Left ventricle myocardium inferior (tissue), 1 donor: ENCODE data around the gene AGPAT2. TPM values are rescaled to one million over a fixed set of nuclear protein-coding genes. Genes with fewer than 3 reads are reported as not detected.
A peak's percentile ranks its signal among the peaks of the same experiment; 100 is the strongest.

Experiments used
- DNase-seq: peaks from one replicate; pipeline ENCODE4 v3.0.0-alpha.2; 2020
- H3K27ac ChIP-seq: fragments of 200-600 bp; replicated peaks from 2 replicates; pipeline ENCODE4 v1.8.0; 2021
- H3K27me3 ChIP-seq: fragments of 200-600 bp; 2 replicates; pipeline ENCODE4 v1.8.0; 2021; ENCODE audit warnings: low read depth
- H3K36me3 ChIP-seq: fragments of 200-600 bp; 2 replicates; pipeline ENCODE4 v1.8.0; 2021
- H3K4me1 ChIP-seq: fragments of 200-600 bp; 2 replicates; pipeline ENCODE4 v1.8.0; 2021
- H3K4me3 ChIP-seq: fragments of 200-600 bp; 2 replicates; pipeline ENCODE4 v1.8.0; 2021; ENCODE audit warnings: mild to moderate bottlenecking, moderate library complexity
- H3K9me3 ChIP-seq: fragments of 200-600 bp; replicated peaks from 2 replicates; pipeline ENCODE4 v1.8.0; 2021
- intact Hi-C: fragments of 100-400 bp; cut with micrococcal nuclease; formaldehyde crosslinking; loops from one replicate; pipeline ENCODE4 v1.11.0; 2022
- microRNA-seq: library from miRNA; unstranded; fragments of <30 nt; microRNA quantifications from one replicate; pipeline ENCODE4 v1.2.0, GENCODE V29; 2020
- total RNA-seq: library from RNA; stranded (reverse); fragmentation: NEBNext Ultra II Directional; extraction: Animal tissue kit (Norgen Biotek cat#: 25700); gene quantifications from one replicate; pipeline ENCODE4 v1.2.1, GENCODE V29; 2021
- TF ChIP-seq, protein P1 (sequence below): fragments of 200-600 bp; IDR thresholded peaks from 2 replicates; pipeline ENCODE4 v1.8.0; 2021; ENCODE audit warnings: antibody characterized with exemption, mild to moderate bottlenecking, borderline replicate concordance
- donor health status: DM: no; HTN: yes; CAD: no; lungs with severe emphysema.

AGPAT2 gene
- total RNA-seq, 1 donor from 2014 or later: 48.8 TPM

DNA sequence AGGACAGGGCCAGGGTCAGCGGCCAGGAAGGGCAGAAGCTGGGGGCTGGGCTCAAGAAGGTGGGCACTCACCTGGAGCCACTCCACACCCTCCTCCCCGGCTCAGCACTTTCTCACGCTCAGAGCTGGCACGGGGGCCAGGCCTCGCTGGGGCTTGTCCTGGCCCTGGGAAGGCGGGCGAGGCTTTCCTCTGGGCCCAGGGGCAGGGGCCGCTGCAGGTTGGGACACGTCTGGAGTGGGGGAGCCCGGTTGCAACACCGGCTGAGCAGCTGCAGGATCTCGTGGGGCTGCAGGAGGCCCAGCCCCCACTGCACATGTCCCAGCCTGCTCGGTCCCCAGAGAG is 63.4 kb downstream of the AGPAT2 start:
- Histone ChIP-seq H3K4me1 (peaks cover 46% of the 10 kb centered on the region), H3K4me3 (no peak overlapping the region), H3K27ac (peak overlapping the region; percentile 77), H3K9me3 (no peaks in the 10 kb centered on the region), H3K27me3 (no peaks in the 10 kb centered on the region), H3K36me3 (no peaks in the 10 kb centered on the region)
- intact Hi-C loops: no loop called here
- TF ChIP-seq, protein P1, sequence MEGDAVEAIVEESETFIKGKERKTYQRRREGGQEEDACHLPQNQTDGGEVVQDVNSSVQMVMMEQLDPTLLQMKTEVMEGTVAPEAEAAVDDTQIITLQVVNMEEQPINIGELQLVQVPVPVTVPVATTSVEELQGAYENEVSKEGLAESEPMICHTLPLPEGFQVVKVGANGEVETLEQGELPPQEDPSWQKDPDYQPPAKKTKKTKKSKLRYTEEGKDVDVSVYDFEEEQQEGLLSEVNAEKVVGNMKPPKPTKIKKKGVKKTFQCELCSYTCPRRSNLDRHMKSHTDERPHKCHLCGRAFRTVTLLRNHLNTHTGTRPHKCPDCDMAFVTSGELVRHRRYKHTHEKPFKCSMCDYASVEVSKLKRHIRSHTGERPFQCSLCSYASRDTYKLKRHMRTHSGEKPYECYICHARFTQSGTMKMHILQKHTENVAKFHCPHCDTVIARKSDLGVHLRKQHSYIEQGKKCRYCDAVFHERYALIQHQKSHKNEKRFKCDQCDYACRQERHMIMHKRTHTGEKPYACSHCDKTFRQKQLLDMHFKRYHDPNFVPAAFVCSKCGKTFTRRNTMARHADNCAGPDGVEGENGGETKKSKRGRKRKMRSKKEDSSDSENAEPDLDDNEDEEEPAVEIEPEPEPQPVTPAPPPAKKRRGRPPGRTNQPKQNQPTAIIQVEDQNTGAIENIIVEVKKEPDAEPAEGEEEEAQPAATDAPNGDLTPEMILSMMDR: no peak
- no peak for DNase-seq

Small RNAs within 50 kb of the gene (microRNA-seq; reads per million reads assigned to microRNA genes)
- 275,789 reads per million, percentile 100 among the genes with 10 or more reads in this experiment for gene MIR126

Other genes starting within 250 kb of the AGPAT2 start
- gene INPP5E, start 247.6 kb downstream of the AGPAT2 start, total RNA-seq: 10.6 TPM
- 23.4 TPM for gene SEC16A, start 204.4 kb downstream of the AGPAT2 start, total RNA-seq
- 17.6 TPM for gene NOTCH1, start 141.4 kb downstream of the AGPAT2 start, total RNA-seq
- 81.5 TPM for gene EGFL7, start 24.5 kb downstream of the AGPAT2 start, total RNA-seq
- 21.4 TPM for gene DIPK1B, start 25.1 kb upstream of the AGPAT2 start, total RNA-seq
- 9.6 TPM for gene LCN10, start 55.5 kb upstream of the AGPAT2 start, total RNA-seq
- 14.6 TPM for gene LCN6, start 61.1 kb upstream of the AGPAT2 start, total RNA-seq
- not detected for gene LCN8, start 70.8 kb upstream of the AGPAT2 start, total RNA-seq
- 0.41 TPM for gene LCN15, start 77.1 kb upstream of the AGPAT2 start, total RNA-seq
- 71.4 TPM for gene TMEM141, start 103.9 kb upstream of the AGPAT2 start, total RNA-seq
- gene CCDC183, start 108.9 kb upstream of the AGPAT2 start, total RNA-seq: 2.1 TPM
- gene RABL6, start 120.5 kb upstream of the AGPAT2 start, total RNA-seq: 64.1 TPM
- 7.7 TPM for gene AJM1, start 155.0 kb upstream of the AGPAT2 start, total RNA-seq
- gene PHPT1, start 162.0 kb upstream of the AGPAT2 start, total RNA-seq: 349 TPM
- 13.4 TPM for gene MAMDC4, start 164.9 kb upstream of the AGPAT2 start, total RNA-seq
- gene EDF1, start 178.9 kb upstream of the AGPAT2 start, total RNA-seq: 318 TPM
- 10.0 TPM for gene TRAF2, start 199.1 kb upstream of the AGPAT2 start, total RNA-seq